Activated T-helper 1 cell treated with anti-CD3 and anti-CD28 coated beads, Interleukin-2, amount 50 U/mL, for 16 hours (primary cell): ENCODE measurements around the gene DYNC1I1.

Experiments
- DNase-seq, 2 donors: peaks; one replicate each; pipeline ENCODE4 v3.0.0-alpha.2; 2020; ENCODE audit warnings: low read depth in 1 of 2, low spot score in 1 of 2

Gene DYNC1I1

GRCh38 chr7:96074871-96075270, 302.5 kb downstream of the DYNC1I1 start:
- no peak for DNase-seq

GRCh38 chr7:96075510-96076349, 303.4 kb downstream of the DYNC1I1 start:
- DNase-seq, result peak; percentile 13 to 17

GRCh38 chr7:96076350-96076707, 304.0 kb downstream of the DYNC1I1 start:
- DNase-seq, result no peak

- DNase-seq, result no peak
Observed at GRCh38 chr7:96080027-96080426, 307.7 kb downstream of the DYNC1I1 start.

- DNase-seq, result no peak
Observed at GRCh38 chr7:96084881-96085553, 312.7 kb downstream of the DYNC1I1 start.

- DNase-seq, result no peak
Observed at GRCh38 chr7:96085953-96086352, 313.6 kb downstream of the DYNC1I1 start.

GRCh38 chr7:96088579-96088978, 316.2 kb downstream of the DYNC1I1 start:
- DNase-seq, result no peak

GRCh38 chr7:96089511-96089910, 317.2 kb downstream of the DYNC1I1 start:
- DNase-seq, result no peak

- DNase-seq, result no peak
Observed at GRCh38 chr7:96090756-96091155, 318.4 kb downstream of the DYNC1I1 start.

- DNase-seq, result no peak
Observed at GRCh38 chr7:96093435-96093834, 321.1 kb downstream of the DYNC1I1 start.

- DNase-seq, result no peak
Observed at GRCh38 chr7:96097835-96098234, 325.5 kb downstream of the DYNC1I1 start.

- DNase-seq, result no peak
Observed at GRCh38 chr7:96100737-96101136, 328.4 kb downstream of the DYNC1I1 start.

- no peak for DNase-seq
Observed at GRCh38 chr7:96102096-96102811, 329.9 kb downstream of the DYNC1I1 start.

GRCh38 chr7:96104984-96105383, 332.6 kb downstream of the DYNC1I1 start:
- DNase-seq, result no peak

GRCh38 chr7:96111405-96111804, 339.1 kb downstream of the DYNC1I1 start:
- no peak for DNase-seq

- DNase-seq, result no peak
Observed at GRCh38 chr7:96114190-96114589, 341.8 kb downstream of the DYNC1I1 start.

GRCh38 chr7:96116173-96116572, 343.8 kb downstream of the DYNC1I1 start:
- DNase-seq, result no peak

- no peak for DNase-seq
Observed at GRCh38 chr7:96118449-96119001, 346.2 kb downstream of the DYNC1I1 start.

GRCh38 chr7:96120445-96121225, 348.3 kb downstream of the DYNC1I1 start:
- DNase-seq, result no peak

- no peak for DNase-seq
Observed at GRCh38 chr7:96121752-96122151, 349.4 kb downstream of the DYNC1I1 start.

GRCh38 chr7:96122746-96123145, 350.4 kb downstream of the DYNC1I1 start:
- no peak for DNase-seq
